Sciatic nerve (tissue), 2 donors: Measurements from ENCODE around the gene ENKD1. TPM values are rescaled to one million over a fixed set of nuclear protein-coding genes. Genes with fewer than 3 reads are reported as not detected.

Source experiments
- ATAC-seq: fragments of 200-7000 bp; cut with Tn5 transposase; one replicate; pipeline ENCODE4 v1.9.1; 2020; ENCODE audit warnings: mild to moderate bottlenecking, moderate library complexity
- DNase-seq: peaks from one replicate; pipeline ENCODE4 v3.0.0-alpha.2; 2020; ENCODE audit warnings: low spot score
- intact Hi-C: fragments of 100-400 bp; cut with DNase I; formaldehyde crosslinking; loops from one replicate; pipeline ENCODE4 v1.14.2; 2022
- total RNA-seq: library from RNA; stranded (reverse); fragmentation: NEBNext Ultra II Directional; extraction: Animal tissue kit (Norgen Biotek cat#: 25700); gene quantifications from one replicate; pipeline ENCODE4 v1.2.1, GENCODE V29; 2021
- donor health status: DM: no; HTN: no; CAD: no.
- donor health status: DM: no; HTN: no; CAD: no.

Gene ENKD1
- total RNA-seq, 1 donor from 2014 or later, result 19.7 TPM

DNA sequence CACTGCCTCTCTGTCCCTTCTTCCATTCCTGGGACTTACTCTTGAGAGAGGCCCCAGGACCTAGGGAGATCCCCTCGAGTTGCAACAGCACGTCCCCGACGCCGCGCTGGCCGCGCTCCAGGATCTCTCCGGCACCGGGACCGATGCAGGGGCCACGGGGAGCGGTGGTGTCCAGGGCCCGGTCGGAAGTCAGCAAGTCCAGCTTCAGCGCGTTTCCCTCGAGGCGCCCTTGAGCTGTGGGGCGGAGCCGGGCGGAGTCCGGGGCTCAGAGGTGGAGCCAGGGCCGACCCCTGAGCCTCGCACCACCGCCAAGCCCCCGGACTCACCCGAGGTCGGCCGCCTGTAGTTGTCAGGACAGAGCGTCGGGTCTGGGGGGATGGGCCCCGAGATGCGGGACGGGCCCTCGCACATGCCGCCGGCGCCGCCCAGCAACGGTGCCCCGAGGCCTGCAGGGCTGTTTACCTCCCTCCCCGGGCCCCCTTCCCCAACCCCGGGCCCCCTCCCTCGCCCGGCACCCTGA lies 458 bp downstream of the ENKD1 start:
- intact Hi-C loops, result loop anchor here (10.0 kb wide), 1 partner anchor 141 kb away; the partner anchor contains the start of gene RIPOR1
- DNase-seq (peak; percentile 80), ATAC-seq (peak; percentile 1)

GRCh38 chr16:67665598-67665997 lies 952 bp downstream of the ENKD1 start:
- intact Hi-C loops, result loop anchor here (10.0 kb wide), 1 partner anchor 141 kb away; the partner anchor contains the start of gene RIPOR1
- no peak for ATAC-seq
- DNase-seq, result no peak

DNA sequence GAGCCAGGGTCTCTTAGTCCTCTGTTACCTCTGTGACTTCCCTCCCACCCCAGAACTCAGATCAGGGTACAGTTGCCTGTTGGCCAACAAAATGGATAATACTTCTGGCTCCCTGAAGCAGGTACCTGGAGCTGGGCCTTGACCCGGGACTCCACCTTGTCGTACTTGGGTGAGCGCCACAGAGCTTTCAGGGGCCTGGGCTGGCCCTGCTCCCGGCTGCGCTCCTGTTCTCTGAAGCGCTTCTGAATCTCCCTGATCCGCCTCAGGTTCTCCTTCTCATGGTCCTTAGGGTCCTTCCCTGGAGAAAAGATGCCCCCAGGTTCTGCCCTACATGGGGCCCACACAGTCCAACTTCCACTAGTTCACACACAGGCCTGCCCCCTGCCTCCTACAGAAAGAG lies 1.7 kb downstream of the ENKD1 start:
- intact Hi-C loops, result loop anchor here (10.0 kb wide), 1 partner anchor 140 kb away; the partner anchor contains the start of gene RIPOR1
- DNase-seq (no peak), ATAC-seq (no peak)

DNA sequence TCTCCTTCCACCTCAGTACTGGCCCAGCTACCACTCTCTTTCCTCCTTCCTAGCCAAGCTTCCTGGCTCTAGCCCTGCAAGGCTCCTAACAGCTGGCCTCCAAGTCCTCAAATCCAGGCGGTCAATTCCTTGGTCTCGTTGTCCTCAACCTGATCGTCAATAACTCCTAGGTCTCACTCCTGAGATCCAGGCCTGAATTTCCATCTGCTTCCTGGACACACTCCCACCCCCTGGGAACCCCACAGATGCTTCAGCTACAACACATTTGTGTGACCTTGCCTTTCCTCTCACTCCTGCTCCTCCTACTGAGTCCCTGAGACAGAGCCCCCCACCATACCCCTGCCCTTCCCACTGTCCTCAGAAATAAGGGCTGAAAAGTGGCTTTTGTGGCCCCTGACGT lies 2.3 kb downstream of the ENKD1 start:
- ATAC-seq (no peak), DNase-seq (no peak)
- intact Hi-C loops, result loop anchor here (10.0 kb wide), 1 partner anchor 139 kb away; the partner anchor contains the start of gene RIPOR1

- intact Hi-C loops, result loop anchor here (10.0 kb wide), 1 partner anchor 139 kb away; the partner anchor contains the start of gene RIPOR1
- no peak for ATAC-seq
- DNase-seq, result no peak
Measured at GRCh38 chr16:67663877-67664222, 2.7 kb downstream of the ENKD1 start.

DNA sequence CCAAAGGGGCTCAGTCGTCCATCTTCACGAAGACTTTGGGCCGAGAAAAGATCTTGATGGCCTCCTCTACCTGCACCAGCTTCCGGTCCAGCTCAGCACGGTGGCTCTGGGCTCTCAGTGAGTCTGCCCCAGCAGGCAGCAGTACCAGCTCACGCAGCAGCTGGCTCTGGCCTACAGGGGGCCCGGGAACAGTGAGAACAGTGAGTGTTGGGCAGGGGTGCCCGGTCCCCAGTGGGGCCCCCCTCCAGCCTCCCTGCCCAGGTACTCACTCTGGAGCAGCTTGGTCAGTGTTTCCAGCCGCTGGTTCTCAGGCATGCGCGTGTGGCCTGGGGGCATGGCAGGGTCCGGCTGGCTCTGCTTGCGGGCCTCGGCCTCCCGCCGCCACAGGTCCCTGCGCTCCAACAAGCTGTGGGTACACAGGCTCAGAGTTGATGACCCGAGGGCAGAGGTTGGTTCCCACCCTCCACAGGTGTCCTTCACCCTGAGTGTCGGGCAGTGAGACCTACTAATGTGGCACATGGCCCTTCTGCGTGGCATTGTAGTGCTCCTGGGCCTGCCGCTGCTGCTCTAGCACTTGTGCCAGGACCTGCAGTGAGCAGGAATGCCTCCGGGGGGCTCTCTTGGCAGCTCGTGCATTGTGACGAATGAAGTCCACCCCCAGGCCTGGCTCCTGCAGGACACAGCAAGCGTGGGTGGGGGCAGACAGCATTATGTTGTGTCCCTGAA lies 3.2 kb downstream of the ENKD1 start:
- no peak for DNase-seq
- no peak for ATAC-seq
- intact Hi-C loops, result loop anchor here (10.0 kb wide), 1 partner anchor 139 kb away; the partner anchor contains the start of gene RIPOR1

- DNase-seq (no peak), ATAC-seq (no peak)
- intact Hi-C loops, result loop anchor here (10.0 kb wide), 1 partner anchor 138 kb away; the partner anchor contains the start of gene RIPOR1
Measured at GRCh38 chr16:67662653-67663010, 3.9 kb downstream of the ENKD1 start.

- no peak for DNase-seq
- ATAC-seq, result no peak
- intact Hi-C loops, result loop anchor here (10.0 kb wide), 1 partner anchor 137 kb away; the partner anchor contains the start of gene RIPOR1
Measured at GRCh38 chr16:67661886-67662652, 4.5 kb downstream of the ENKD1 start.

GRCh38 chr16:67661101-67661761 lies 5.3 kb downstream of the ENKD1 start:
- DNase-seq (no peak), ATAC-seq (no peak)
- intact Hi-C loops, result loop anchor here (10.0 kb wide), 1 partner anchor 136 kb away; the partner anchor contains the start of gene RIPOR1

- DNase-seq, result peak; percentile 97
- intact Hi-C loops, result loop anchor here (10.0 kb wide), 1 partner anchor 136 kb away; the partner anchor contains the start of gene RIPOR1
- ATAC-seq, result peak; percentile 96
Measured at GRCh38 chr16:67660564-67661028, 6.0 kb downstream of the ENKD1 start, which contains the start of gene PARD6A. Gene PARD6A (plus strand): TSS chr16:67660960. CDS start chr16:67661039, 79 bp downstream.

DNA sequence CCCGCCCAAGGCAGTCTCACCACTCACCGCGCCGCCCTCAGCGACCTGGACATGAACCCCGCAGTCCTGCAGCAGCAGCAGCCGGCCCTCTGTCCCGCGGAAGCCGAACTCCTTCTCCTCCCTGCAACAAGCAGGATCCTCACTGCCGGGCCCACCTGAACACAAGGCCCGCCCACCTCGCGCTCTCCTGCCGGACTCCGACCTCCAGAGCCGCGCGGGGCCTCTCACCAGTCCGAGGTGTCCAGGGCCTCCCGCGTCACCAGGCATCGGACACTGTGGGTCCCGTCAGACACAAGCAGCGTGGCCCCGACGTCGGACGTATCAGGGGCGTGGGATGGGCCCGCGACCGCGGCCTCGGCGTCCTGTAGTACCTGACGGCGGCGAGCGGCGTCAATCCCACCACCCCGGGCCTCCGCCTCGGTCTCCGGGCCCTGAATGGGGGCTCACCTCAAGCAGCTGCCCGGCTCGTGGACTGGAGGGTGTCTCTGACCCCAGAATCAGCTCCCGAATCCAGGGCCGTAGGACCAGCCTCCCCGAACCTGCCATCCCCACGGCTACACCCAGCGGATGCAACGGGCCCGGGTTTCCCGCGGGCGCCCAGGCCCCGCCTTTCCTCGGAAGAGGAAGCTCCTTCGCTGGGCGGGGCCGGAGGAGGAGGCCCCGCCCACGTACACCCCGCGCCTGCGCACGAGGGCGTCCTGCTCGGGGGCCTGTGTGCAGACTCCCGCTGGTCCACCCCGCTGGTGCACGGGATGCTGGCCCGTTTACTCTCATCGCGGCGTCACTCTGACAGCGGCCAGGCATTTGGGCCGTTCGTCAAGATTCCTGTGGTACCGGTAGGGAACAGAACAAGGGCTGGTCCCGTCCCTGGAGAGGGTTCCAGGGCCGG lies 6.6 kb downstream of the ENKD1 start, which contains the start of gene ACD:
ACD (minus strand) TSS at position 586 of the 889 bp plus-strand sequence; CDS start at position 546, 40 bp downstream.
- intact Hi-C loops, result loop anchor here (10.0 kb wide), 1 partner anchor 135 kb away; the partner anchor contains the start of gene RIPOR1
- peak; percentile 95 for ATAC-seq

GRCh38 chr16:67658849-67659674 lies 7.5 kb downstream of the ENKD1 start:
- DNase-seq (no peak), ATAC-seq (no peak)
- intact Hi-C loops, result no loop called here

More for the DNA sequence above, 6.6 kb downstream of the ENKD1 start, which contains the start of gene ACD:
- DNase-seq, result peak; percentile 95

GRCh38 chr16:67657751-67658518 lies 8.6 kb downstream of the ENKD1 start:
- ATAC-seq, result no peak
- DNase-seq, result no peak
- intact Hi-C loops, result no loop called here

- intact Hi-C loops, result no loop called here
- DNase-seq, result no peak
- ATAC-seq, result no peak
Measured at GRCh38 chr16:67657017-67657608, 9.4 kb downstream of the ENKD1 start.

DNA sequence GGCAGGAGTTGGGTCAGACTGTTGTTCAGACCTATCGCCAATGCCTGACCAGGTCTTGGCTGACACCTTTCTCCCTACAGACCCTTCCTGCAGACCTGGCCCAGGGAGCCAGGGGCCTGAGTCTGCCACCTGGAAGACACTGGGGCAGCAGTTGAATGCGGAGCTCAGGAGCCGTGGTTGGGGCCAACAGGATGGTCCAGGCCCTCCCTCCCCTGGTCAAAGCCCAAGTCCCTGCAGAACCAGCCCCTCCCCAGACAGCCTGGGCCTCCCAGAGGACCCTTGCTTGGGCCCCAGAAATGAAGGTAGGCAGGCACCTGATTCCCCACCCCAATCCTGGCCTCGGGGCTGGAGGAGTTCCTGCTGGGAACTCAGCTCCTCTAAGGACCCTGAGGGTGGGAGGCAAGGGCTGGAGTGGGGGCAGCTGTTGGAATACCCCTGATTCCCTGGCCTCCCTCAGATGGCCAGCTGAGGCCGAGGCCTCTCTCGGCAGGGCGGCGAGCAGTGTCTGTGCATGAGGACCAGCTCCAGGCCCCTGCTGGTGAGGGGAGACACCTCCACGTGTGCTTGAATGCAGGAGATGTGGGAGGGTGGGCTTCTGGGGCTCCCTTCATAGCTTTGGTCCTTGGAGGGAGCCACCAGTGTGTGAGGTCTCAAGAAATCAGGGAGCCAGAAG lies 10.1 kb downstream of the ENKD1 start:
- ATAC-seq, result no peak
- intact Hi-C loops, result no loop called here
- DNase-seq, result no peak
